ENCODE results near the gene DUSP8. TPM values are rescaled to one million over a fixed set of nuclear protein-coding genes. Genes with fewer than 3 reads are reported as not detected.
A peak's percentile ranks its signal among the peaks of the same experiment; 100 is the strongest.
"Not testable (repeated sequence)": the region's sequence is repeated elsewhere in the genome, so short reads cannot be mapped to it uniquely, and the experiment has no call there.

DUSP8 gene
- total RNA-seq: 1 to 10 TPM; 2.8 to 5.1 TPM

GRCh38 chr11:1572197-1573076 is at the start of gene DUSP8:
Gene DUSP8, minus strand, starts transcription at chr11:1572271. Its CDS starts 6,445 bp downstream, at chr11:1565826.
- Mint-ChIP-seq H3K27ac (no peak within 1 kb of the TSS), H3K36me3 (ENCODE audit: insufficient read depth in 2 of 2) (no peaks in the 10 kb centered on the region), H3K4me3 (peak within 1 kb of the TSS; percentile 64 to 79), H3K9me3 (no peaks in the 10 kb centered on the region), H3K27me3 (ENCODE audit: low read depth) (peaks cover 7% of the 10 kb centered on the region), H3K4me1 (ENCODE audit: low read depth) (peaks cover 8% of the 10 kb centered on the region)
- DNase-seq (peak; percentile 94 to 96), ATAC-seq (replicated peaks in 1 of 2) (peak; percentile 75 to 79)

GRCh38 chr11:1619449-1619848 is 47.4 kb upstream of the DUSP8 start:
- DNase-seq (peak; percentile 11 to 22), ATAC-seq (replicated peaks in 1 of 2) (peak; percentile 65 to 94)
- Mint-ChIP-seq H3K36me3 (ENCODE audit: insufficient read depth in 2 of 2) (no peaks in the 10 kb centered on the region), H3K27ac (no peak overlapping the region), H3K4me1 (ENCODE audit: low read depth) (peaks cover 7% of the 10 kb centered on the region), H3K4me3 (peak overlapping the region in 1 of 2 donors; percentile 17), H3K27me3 (ENCODE audit: low read depth) (no peaks in the 10 kb centered on the region), H3K9me3 (no peaks in the 10 kb centered on the region)

- H3K27ac Mint-ChIP-seq: no peak overlapping the region
Measured at GRCh38 chr11:1618231-1618630, 46.2 kb upstream of the DUSP8 start.

GRCh38 chr11:1608363-1608762 is 36.3 kb upstream of the DUSP8 start, which contains the start of gene KRTAP5-3:
Gene KRTAP5-3, minus strand, starts transcription at chr11:1608463. Its CDS starts 78 bp downstream, at chr11:1608385.
- no peak for ATAC-seq (replicated peaks in 1 of 2)
- peaks cover 17% of the 10 kb centered on the region for H3K27me3 Mint-ChIP-seq (ENCODE audit: low read depth)

More at GRCh38 chr11:1618231-1618630, 46.2 kb upstream of the DUSP8 start:
- Mint-ChIP-seq H3K4me3 (no peak overlapping the region), H3K9me3 (no peaks in the 10 kb centered on the region), H3K4me1 (ENCODE audit: low read depth) (peaks cover 7% of the 10 kb centered on the region), H3K36me3 (ENCODE audit: insufficient read depth in 2 of 2) (no peaks in the 10 kb centered on the region), H3K27me3 (ENCODE audit: low read depth) (no peaks in the 10 kb centered on the region)
- no peak for ATAC-seq (replicated peaks in 1 of 2)
- no peak for DNase-seq

GRCh38 chr11:1607901-1608300 is 35.8 kb upstream of the DUSP8 start:
- H3K36me3 Mint-ChIP-seq (ENCODE audit: insufficient read depth in 2 of 2); H3K27ac Mint-ChIP-seq; H3K4me1 Mint-ChIP-seq (ENCODE audit: low read depth); H3K4me3 Mint-ChIP-seq; ATAC-seq (replicated peaks in 1 of 2); H3K9me3 Mint-ChIP-seq; DNase-seq: not testable (repeated sequence)
- H3K27me3 Mint-ChIP-seq (ENCODE audit: low read depth): peaks cover 21% of the 10 kb centered on the region

More at GRCh38 chr11:1608363-1608762, 36.3 kb upstream of the DUSP8 start, which contains the start of gene KRTAP5-3:
- no peak within 1 kb of the TSS for H3K27ac Mint-ChIP-seq
- H3K36me3 Mint-ChIP-seq (ENCODE audit: insufficient read depth in 2 of 2): no peaks in the 10 kb centered on the region
- no peaks in the 10 kb centered on the region for H3K9me3 Mint-ChIP-seq
- no peak for DNase-seq
- no peak within 1 kb of the TSS for H3K4me3 Mint-ChIP-seq
- H3K4me1 Mint-ChIP-seq (ENCODE audit: low read depth): peaks cover 5% of the 10 kb centered on the region

GRCh38 chr11:1607156-1607845 is 35.2 kb upstream of the DUSP8 start:
- not testable (repeated sequence) for ATAC-seq (replicated peaks in 1 of 2); H3K4me1 Mint-ChIP-seq (ENCODE audit: low read depth); H3K36me3 Mint-ChIP-seq (ENCODE audit: insufficient read depth in 2 of 2); H3K9me3 Mint-ChIP-seq; H3K27ac Mint-ChIP-seq; DNase-seq; H3K4me3 Mint-ChIP-seq
- H3K27me3 Mint-ChIP-seq (ENCODE audit: low read depth): peaks cover 25% of the 10 kb centered on the region

GRCh38 chr11:1605923-1606322 is 33.9 kb upstream of the DUSP8 start:
- H3K4me1 Mint-ChIP-seq (ENCODE audit: low read depth); H3K27ac Mint-ChIP-seq; H3K36me3 Mint-ChIP-seq (ENCODE audit: insufficient read depth in 2 of 2); H3K9me3 Mint-ChIP-seq: not testable (repeated sequence)
- ATAC-seq (replicated peaks in 1 of 2) (peak; percentile 54 to 75), DNase-seq (peak; percentile 12 to 17)
- peaks cover 33% of the 10 kb centered on the region for H3K27me3 Mint-ChIP-seq (ENCODE audit: low read depth)
- H3K4me3 Mint-ChIP-seq: peak overlapping the region in 1 of 2 donors; percentile 26

- peaks cover 33% of the 10 kb centered on the region for H3K27me3 Mint-ChIP-seq (ENCODE audit: low read depth)
- no peak for DNase-seq
- peaks cover 5% of the 10 kb centered on the region for H3K4me1 Mint-ChIP-seq (ENCODE audit: low read depth)
- ATAC-seq (replicated peaks in 1 of 2): no peak
- no peaks in the 10 kb centered on the region for H3K36me3 Mint-ChIP-seq (ENCODE audit: insufficient read depth in 2 of 2)
- no peaks in the 10 kb centered on the region for H3K9me3 Mint-ChIP-seq
- H3K27ac Mint-ChIP-seq: no peak overlapping the region
- H3K4me3 Mint-ChIP-seq: no peak overlapping the region
Measured at GRCh38 chr11:1604711-1605110, 32.6 kb upstream of the DUSP8 start.

- H3K4me1 Mint-ChIP-seq (ENCODE audit: low read depth): peaks cover 5% of the 10 kb centered on the region
- no peak overlapping the region for H3K4me3 Mint-ChIP-seq
- peaks cover 33% of the 10 kb centered on the region for H3K27me3 Mint-ChIP-seq (ENCODE audit: low read depth)
- no peaks in the 10 kb centered on the region for H3K9me3 Mint-ChIP-seq
- no peak overlapping the region for H3K27ac Mint-ChIP-seq
- DNase-seq (no peak), ATAC-seq (replicated peaks in 1 of 2) (no peak)
- no peaks in the 10 kb centered on the region for H3K36me3 Mint-ChIP-seq (ENCODE audit: insufficient read depth in 2 of 2)
Measured at GRCh38 chr11:1604181-1604580, 32.1 kb upstream of the DUSP8 start.

GRCh38 chr11:1603629-1604028 is 31.6 kb upstream of the DUSP8 start:
- no peaks in the 10 kb centered on the region for H3K9me3 Mint-ChIP-seq
- H3K36me3 Mint-ChIP-seq (ENCODE audit: insufficient read depth in 2 of 2): no peaks in the 10 kb centered on the region
- H3K27ac Mint-ChIP-seq: no peak overlapping the region
- no peak for DNase-seq
- ATAC-seq (replicated peaks in 1 of 2): no peak
- peaks cover 33% of the 10 kb centered on the region for H3K27me3 Mint-ChIP-seq (ENCODE audit: low read depth)
- peaks cover 5% of the 10 kb centered on the region for H3K4me1 Mint-ChIP-seq (ENCODE audit: low read depth)
- no peak overlapping the region for H3K4me3 Mint-ChIP-seq

GRCh38 chr11:1601663-1602062 is 29.6 kb upstream of the DUSP8 start:
- H3K27me3 Mint-ChIP-seq (ENCODE audit: low read depth): peaks cover 32% of the 10 kb centered on the region
- not testable (repeated sequence) for ATAC-seq (replicated peaks in 1 of 2); H3K4me3 Mint-ChIP-seq; DNase-seq; H3K36me3 Mint-ChIP-seq (ENCODE audit: insufficient read depth in 2 of 2); H3K27ac Mint-ChIP-seq; H3K9me3 Mint-ChIP-seq; H3K4me1 Mint-ChIP-seq (ENCODE audit: low read depth)

- Mint-ChIP-seq H3K27ac (no peak overlapping the region), H3K9me3 (no peaks in the 10 kb centered on the region), H3K4me3 (no peak overlapping the region), H3K36me3 (ENCODE audit: insufficient read depth in 2 of 2) (no peaks in the 10 kb centered on the region), H3K27me3 (ENCODE audit: low read depth) (peaks cover 35% of the 10 kb centered on the region), H3K4me1 (ENCODE audit: low read depth) (peaks cover under 1% of the 10 kb centered on the region)
- ATAC-seq (replicated peaks in 1 of 2) (no peak), DNase-seq (no peak)
Measured at GRCh38 chr11:1600626-1601025, 28.6 kb upstream of the DUSP8 start.

GRCh38 chr11:1598816-1599215 is 26.7 kb upstream of the DUSP8 start:
- Mint-ChIP-seq H3K27me3 (ENCODE audit: low read depth) (peaks cover 35% of the 10 kb centered on the region), H3K27ac (no peak overlapping the region), H3K4me1 (ENCODE audit: low read depth) (peaks cover 4% of the 10 kb centered on the region), H3K36me3 (ENCODE audit: insufficient read depth in 2 of 2) (no peaks in the 10 kb centered on the region), H3K4me3 (no peak overlapping the region), H3K9me3 (no peaks in the 10 kb centered on the region)
- ATAC-seq (replicated peaks in 1 of 2) (no peak), DNase-seq (no peak)

All from activated T-cell treated with anti-CD3 and anti-CD28 coated beads, Interleukin-2, amount 50 U/mL, for 72 hours (primary cell).